HG03139 (cell line): ENCODE data around the gene ATP5F1C.
A peak's percentile ranks its signal among the peaks of the same experiment; 100 is the strongest.
"Not testable (repeated sequence)": the region's sequence is repeated elsewhere in the genome, so short reads cannot be mapped to it uniquely, and the experiment has no call there.

Experiments used
- ATAC-seq: cut with Tn5 transposase; IDR thresholded peaks from one replicate; pipeline ENCODE4 v1.9.1; 2021; ENCODE audit not compliant: unreplicated experiment

The ATP5F1C gene

DNA sequence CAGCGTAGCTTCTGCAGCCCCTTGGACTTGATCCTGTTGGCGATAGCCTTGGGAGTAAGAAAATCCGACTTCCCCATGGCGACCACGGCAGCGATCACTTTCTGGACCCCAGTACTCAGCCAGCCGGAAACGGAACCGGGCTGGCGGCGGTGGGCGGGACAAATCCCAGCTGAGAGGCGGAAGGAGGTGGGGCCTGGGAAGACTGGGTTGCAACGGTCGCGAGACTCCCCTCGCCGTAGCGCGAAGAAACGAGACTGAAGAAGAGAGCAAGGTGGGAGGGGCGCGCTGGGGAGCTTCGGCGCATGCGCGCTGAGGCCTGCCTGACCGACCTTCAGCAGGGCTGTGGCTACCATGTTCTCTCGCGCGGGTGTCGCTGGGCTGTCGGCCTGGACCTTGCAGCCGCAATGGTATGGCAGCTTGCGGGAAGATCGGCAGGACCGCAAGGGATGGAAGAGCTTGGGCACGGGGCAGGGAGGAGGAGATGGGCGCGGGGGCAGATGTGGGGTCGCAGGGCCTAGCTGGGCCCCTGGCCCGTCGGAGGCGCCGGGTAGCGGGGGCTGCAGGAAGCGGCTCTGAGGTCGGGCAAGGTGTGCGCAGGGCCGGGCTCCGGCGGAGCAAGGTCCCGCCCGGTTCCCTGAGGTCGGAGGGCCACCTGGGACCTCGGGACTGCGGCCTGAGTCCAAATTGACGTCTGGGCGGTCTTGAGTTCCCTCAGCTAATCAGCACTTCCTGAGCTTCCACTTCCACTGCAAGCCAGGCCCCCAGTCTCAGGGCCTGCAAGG lies at the start of gene ATP5F1C, which contains the start of gene KIN:
ATP5F1C (plus strand) TSS at position 321 of the 782 bp plus-strand sequence; CDS start at position 352, 31 bp downstream.
KIN (minus strand) TSS at position 137 of the 782 bp plus-strand sequence; CDS start at position 77, 60 bp downstream.
- peak; percentile 96 for ATAC-seq

DNA sequence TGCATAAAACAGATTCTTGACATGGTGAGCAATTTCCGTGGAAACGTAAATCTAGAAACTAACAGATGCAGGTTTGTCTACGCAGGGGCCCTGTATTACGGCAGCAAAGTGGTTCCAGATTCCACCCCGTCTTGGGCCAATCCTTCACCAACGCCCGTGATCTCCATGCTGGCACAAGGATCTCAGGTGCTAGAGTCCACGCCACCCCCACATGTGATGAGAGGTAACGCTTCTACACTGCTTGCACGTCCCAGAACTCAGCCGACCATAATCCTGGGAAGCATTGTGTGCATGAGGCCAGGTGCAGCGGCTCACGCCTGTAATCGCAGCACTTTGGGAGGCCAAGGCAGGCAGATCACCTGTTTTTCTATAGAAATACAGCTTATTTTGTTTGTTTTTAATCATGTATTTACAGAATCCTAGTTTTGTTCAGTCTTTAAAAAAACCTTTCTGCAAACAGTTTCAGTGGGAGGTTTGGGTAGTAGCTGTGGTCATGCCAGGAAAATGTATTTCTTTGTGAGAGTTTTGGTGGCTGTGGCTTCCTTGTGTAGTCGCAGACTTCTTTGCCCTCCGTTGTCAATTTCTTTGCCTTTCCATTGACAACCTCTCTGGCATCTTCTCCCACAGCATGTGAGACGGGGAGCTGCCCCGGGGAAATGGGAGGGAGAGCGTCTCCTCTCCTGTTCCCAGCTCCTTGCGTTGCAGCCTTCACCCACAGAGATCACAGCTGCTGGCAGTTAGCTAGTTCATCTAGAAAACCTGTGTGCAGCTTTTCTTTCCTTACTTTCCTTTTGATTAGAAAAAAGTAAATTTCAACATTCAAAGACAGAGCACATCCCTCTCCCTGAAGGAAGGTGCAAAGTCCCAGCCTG lies 49.2 kb upstream of the ATP5F1C start:
- no peak for ATAC-seq

DNA sequence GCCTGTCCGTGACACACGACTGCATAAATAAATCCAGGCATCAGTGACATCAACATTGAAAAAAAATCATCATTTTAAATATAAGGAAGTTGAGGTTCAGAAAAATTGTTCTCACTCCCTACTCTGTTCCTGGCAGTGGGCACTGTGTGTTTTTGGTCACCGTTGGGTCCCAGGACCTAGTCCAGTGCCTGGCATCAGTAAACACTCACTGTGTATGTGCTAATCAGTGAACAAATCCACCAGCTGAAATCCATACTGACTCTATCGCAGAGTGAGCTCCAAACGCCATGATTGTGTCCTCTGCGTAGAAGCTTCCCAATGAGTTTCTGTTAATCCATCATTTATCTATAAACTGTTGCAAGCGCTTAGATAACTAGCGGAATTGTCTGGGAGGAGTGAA lies 43.7 kb upstream of the ATP5F1C start:
- ATAC-seq: no peak

DNA sequence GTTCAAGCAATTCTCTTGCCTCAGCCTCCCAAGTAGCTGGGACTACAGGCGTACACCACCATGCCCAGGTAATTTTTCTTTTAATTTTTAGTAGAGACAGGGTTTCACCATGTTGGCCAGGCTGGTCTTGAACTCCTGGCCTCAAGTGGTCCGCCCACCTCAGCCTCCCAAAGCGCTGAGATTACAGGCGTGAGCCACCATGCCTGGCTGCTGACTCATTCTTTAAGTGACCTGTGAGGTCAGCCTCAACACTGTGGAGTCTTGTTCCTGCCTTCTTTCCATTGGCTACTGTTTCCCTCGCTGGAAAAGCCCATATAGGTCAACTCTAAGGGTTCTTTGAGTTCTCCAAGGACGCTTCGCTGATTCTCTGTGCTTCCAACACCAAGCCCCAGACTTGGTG lies 39.3 kb upstream of the ATP5F1C start:
- ATAC-seq: not testable (repeated sequence)

DNA sequence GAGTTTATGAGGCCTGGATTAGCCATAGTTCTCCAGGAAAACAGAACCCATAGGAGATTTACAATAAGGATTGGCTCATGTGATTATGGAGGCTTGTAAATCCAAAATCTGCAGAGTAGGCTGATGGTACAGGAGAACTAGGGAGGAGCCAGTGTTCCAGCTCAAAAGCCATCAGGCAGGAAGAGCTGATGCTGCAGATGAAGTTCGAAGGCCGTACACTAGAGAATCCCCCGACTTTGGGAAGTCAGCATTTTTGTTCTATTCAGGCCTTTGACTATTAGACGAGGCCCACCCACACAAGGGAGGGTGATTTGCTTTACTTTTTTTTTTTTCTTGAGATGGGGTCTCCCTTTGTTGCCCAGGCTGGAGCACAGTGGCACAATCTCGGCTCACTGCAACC lies 37.8 kb upstream of the ATP5F1C start:
- ATAC-seq: no peak

DNA sequence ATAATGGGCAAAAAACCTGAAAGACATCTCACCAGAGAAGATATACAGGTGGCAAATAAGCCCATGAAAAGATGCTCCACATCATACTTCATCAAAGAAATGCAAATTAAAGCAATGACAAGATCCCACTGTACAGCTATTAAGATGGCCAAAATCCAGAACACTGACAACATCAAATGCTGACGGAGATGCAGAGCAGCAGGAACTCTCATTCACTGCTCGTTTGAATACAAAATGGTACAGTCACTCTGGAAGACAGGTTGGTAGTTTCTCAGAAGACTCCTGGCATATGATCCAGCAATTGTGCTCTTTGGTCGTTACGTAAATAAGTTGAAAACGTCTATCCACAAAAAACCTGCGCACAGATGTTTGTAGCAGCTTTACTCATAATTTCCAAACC lies 35.7 kb upstream of the ATP5F1C start:
- no peak for ATAC-seq

DNA sequence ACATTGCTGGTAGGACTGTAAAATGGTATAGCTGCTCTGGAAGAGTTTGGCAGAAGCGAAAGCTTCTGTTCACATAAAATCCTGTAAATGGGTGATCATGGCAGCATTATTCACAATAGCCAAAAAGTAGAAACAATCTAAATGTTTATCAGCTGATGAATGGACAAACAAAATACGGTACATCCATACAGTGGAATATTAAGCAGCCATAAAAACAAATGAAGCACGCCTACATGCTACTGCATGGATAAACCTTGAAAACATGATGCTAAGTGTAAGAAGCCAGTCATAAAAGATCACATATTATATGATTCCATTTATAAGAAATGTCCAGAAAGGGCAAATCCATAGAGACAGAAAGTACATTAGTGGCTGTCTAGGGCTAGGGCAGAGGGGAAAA lies 32.9 kb upstream of the ATP5F1C start:
- ATAC-seq: no peak

DNA sequence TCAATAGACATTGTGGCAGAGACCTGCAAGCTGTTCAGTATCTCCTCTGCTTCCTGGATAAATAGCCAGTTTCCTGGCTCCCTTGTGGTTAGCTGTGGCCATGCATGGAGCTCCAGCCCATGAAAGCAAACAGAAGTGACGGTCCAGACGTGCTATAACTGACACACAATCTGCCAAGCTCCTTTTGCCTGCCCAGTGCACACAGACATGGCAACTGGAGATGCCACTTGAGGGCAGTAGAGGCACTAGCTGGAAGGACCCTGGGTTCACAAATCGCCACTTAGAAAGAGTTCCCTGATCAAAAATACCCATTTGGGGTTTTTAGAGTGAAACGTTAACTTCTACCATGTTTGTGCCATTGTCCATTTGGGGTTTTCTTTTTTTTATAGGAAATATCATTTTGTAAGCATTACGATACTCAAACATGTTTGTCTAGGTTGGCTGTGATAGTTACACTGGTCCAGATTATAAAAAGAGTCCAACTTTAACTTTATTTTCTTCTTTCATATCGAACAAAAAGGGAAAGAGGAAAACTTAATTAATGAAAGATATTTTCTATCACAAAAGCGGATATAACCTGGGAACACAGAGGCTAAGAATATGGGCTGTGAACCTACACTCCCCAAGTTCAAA lies 31.5 kb upstream of the ATP5F1C start:
- no peak for ATAC-seq

DNA sequence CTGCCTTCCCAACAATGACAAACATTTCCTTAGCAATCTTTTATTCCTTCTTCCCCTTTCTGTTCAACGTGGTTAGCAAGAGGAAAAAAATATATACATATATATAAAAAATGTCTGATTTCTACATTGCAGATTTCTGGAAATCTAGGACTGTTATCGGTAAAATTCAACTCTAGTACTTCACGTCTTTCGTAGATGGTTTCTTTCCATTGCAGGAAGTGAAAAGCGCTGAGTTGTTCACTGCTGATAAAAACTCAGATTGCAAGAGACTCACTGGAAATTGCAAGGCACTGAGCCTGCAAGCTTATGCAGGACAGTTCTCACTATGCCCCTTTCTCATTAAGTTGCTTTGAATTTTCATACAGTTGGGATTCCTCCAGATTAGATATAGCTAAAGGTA lies 24.0 kb upstream of the ATP5F1C start:
- ATAC-seq: no peak

DNA sequence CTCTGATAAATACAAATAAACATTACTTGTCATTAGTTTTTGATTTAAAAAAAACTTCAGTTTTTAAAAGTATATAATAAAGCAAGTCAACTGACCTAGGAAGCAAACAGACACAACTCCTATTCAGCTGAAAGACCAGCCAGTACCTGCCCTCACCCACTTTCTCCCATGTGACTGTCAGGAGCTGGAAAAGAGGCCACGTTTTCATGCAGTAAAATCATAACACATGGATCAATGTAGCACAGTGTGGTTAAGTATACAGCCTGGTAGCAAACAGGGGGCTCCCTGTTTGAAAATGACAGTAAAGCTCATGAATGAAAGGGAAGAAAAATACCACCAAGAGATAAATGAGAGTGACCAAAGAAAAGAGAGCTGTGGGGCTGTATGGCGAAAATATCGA lies 21.7 kb upstream of the ATP5F1C start:
- ATAC-seq: no peak

DNA sequence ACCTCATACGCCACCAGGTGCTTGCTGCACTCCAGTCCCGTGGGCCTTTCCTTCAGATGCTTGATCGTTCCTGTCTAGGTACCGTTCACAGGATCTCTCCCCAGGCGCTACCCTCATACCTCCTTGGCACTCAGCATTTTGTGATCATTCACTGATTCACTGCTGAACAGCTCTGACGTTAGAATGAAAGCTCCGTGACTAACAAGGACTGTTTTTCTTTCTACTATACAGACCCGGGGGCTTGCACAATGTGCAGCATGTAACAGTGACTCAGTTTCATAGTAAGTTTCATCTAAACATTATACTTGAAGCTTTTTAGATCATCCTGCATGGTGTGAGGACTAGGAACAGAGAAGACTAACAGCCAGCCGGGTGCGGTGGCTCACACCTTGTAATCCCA lies 20.8 kb upstream of the ATP5F1C start:
- no peak for ATAC-seq

DNA sequence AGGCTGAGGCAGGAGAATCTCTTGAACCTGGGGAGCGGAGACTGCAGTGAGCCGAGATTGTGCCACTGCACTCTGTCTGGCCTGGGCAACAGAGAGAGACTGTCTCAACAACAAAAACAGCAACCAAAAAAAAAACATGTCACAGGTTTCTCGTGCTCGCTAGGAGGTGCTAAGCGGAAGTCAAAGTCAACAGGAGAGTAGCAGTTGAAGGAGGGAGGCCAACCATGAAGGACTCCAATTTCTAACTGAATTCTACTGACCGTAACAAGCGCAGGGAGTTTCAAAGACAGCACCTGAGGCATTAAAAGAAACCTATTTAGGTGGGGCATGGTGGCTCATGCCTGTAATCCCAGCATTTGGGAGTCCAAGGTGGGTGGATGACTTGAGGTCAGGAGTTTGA lies 19.6 kb upstream of the ATP5F1C start:
- no peak for ATAC-seq

DNA sequence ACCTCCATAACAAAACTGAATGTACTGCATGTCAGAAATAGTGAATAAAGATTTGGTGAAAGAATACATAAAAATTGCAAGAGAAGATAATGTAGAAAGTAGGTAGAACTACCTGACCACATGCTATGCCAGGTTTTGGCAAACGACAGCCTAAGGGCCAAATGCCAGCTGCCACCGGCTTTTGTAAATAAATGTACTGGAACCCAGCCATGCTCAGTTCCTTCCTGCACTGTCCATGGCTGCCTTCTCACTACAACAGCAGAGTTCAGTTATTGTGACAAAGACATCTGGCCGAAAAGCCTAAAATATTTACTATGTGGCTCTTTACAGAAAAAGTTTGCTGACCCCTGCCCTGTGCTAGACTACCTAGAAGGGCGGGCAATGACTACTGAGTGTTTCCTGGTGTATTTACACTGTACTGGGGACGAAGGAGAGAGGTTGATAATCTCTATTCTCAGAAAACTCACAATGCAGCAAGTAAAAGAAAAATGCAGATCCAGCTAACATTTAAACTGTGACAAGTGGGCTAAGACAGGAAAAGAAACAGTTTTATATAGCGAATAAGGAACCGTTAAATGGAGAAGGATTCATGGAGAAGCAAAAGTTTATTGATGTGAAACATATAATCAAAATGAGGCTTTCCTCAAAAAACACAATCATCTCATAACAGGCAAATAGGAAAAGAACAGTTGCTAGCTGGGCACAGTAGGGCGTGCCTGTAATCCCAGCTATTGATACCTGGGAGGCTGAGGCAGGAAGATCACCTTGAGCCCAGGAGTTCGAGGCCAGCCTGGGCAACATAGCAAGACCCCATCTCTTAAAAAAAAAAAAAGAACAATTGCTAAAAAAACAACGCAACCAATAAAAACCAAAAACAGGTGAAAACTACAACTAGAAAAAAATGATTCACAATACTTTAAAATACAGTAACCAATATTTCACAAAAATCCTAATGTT lies 13.9 kb upstream of the ATP5F1C start:
- no peak for ATAC-seq

DNA sequence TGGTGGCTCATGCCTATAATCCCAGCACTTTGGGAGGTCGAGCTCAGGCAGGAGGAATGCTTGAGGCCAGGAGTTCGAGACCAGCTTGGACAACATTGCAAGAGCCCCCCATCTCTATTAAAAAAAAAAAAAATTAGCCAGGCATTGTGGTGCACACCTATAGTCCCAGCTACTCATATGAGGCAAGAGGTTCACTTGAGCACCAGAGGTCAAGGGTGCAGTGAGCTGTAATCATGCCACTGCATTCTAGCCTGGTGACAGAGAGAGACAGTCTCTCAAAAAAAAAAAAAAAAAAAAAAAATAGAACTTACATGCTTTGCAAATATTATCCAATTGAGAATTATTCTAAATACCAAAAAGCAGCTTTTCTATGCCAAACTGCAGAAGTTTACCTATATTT lies 11.2 kb upstream of the ATP5F1C start:
- ATAC-seq: no peak

DNA sequence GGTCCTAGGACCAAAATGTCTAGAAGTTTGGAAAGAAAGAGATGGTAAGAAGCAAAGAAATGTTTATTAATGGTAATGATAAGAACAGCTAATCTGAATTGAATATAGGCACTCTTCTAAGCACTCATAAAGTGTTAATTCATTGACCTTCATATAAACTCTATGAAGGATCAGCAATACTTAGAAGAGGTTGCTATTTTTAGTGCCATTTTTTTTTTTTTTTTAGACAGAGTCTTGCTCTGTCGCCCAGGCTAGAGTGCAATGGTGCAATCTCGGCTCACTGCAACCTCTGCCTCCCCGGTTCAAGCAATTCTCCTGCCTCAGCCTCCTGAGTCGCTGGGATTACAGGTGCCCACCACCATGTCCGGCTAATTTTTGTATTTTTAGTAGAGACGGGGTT lies 5.8 kb upstream of the ATP5F1C start:
- ATAC-seq: not testable (repeated sequence)

DNA sequence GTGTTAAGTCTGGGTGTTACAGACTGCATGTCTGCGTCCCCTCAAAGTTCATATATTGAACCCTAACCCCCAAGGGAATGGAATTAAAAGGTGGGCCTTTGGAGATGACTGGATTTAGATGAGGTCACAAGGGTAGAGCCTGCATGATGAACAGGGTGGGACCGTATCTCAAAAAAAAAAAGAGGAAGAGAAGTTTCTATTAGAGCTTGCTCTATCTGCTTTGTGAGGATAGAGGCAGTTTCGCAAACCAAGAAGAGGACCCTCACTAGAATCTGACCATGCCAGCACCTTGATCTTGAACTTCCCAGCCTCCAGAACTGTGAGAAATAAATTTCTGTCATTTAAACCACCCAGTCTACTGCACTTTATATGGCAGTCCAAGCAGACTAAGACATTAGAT lies 1.5 kb upstream of the ATP5F1C start:
- no peak for ATAC-seq

DNA sequence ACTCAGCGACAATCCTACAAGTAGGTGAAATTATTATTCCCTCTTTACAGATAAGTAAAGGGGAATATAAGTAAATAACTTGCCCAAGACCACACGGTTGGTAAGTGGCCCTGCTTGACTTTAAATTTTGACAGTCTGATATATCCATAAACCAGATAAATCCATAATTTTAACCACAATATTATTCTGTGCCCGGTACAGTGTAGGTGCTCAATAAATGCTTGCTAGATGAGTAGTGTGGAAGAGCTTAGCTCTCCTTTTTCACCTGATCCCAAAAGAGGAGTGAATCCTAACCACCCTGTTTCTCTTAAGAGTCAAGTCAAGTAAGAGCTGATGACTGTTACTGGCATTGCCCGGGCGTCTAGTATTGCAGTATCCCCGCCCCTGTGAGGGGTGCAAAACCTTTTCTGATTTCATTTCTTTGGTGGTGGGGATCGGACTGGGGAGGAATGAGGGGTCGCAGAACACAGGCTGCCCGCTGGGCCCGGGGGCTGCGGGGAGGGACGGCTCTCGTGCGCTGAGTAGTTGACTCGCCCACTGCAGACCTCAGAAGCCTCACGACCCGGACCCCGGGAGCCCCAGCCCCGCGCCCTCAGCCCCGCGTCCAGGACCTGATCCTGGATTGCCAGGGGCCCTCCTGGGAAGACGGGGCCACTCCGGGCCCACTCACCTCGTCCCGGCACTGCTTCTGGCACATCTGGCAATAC lies 674 bp upstream of the ATP5F1C start:
- peak; percentile 8 for ATAC-seq

DNA sequence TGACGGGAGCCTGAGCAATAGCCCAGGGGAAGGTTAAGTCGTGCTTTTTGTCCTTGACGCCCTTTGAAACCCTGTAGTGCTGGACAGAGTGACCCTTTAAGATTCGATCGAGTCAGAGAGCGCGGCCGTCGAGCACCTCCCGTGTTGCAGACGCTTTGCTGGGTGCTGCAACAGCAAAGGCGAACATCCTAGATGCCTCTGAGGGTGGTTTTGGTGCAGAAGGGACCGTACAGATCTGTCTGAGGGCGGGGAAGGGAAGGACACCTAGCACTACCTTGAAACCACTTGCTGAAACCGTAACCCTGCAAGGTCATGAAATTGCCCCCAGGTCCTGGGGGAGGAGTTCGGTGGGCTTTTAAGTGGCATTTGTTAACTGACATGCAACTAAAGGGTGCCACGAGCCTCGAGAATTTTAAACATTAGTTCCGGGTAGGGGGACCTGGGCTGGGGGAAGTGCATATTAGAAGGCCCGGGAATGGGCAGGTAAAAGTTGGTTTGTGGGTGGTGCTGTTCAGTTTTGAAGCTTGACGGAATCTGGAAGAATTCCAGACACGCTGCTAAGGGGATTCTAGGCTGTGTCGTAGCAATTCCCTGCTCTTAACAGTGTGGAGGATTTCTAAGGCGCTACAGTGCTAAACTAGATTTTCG lies 786 bp downstream of the ATP5F1C start:
- ATAC-seq: peak; percentile 10

DNA sequence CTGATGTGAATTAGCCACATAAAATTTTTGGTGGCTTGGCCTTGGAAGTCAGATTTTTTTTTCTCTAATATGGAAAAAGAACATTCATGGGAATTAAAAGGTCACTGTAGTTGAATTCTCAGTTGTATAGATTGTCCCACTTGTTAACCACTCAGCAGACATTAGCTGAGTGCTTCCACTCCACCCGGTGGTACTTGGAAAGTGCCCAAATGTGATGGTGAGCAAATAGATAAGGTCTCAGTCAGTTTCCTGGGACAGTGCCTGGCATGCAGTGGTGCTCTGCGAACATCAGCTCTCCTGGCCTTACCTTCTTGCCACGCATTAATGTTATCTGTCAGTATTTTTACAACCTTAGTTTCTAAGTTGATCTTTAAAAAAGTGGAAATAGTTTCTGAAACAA lies 1.4 kb downstream of the ATP5F1C start:
- no peak for ATAC-seq
